Measurements from ENCODE around the gene OXNAD1. TPM values are rescaled to one million over a fixed set of nuclear protein-coding genes. Genes with fewer than 3 reads are reported as not detected.

The OXNAD1 gene
- total RNA-seq, 2 donors from 2014 or later: 13.5 to 18.8 TPM

GRCh38 chr3:16233806-16234205 is 31.2 kb upstream of the OXNAD1 start:
- intact Hi-C loops (cut with DNase I): no loop called here
- H3K36me3 ChIP-seq (replicated peaks in 1 of 2; ENCODE audit: insufficient read depth in 1 of 2, low read depth in 2 of 2): no peaks in the 10 kb centered on the region
- no peak overlapping the region for H3K4me3 ChIP-seq
- WGBS, 2 donors: 95 to 100% methylated on average over 1 of the region's 1 CpG
- ATAC-seq (no peak), DNase-seq (no peak)
- H3K4me1 ChIP-seq: peaks cover under 1% of the 10 kb centered on the region
- H3K9me3 ChIP-seq: no peaks in the 10 kb centered on the region
- H3K27ac ChIP-seq: no peak overlapping the region
- TF ChIP-seq, protein P1, sequence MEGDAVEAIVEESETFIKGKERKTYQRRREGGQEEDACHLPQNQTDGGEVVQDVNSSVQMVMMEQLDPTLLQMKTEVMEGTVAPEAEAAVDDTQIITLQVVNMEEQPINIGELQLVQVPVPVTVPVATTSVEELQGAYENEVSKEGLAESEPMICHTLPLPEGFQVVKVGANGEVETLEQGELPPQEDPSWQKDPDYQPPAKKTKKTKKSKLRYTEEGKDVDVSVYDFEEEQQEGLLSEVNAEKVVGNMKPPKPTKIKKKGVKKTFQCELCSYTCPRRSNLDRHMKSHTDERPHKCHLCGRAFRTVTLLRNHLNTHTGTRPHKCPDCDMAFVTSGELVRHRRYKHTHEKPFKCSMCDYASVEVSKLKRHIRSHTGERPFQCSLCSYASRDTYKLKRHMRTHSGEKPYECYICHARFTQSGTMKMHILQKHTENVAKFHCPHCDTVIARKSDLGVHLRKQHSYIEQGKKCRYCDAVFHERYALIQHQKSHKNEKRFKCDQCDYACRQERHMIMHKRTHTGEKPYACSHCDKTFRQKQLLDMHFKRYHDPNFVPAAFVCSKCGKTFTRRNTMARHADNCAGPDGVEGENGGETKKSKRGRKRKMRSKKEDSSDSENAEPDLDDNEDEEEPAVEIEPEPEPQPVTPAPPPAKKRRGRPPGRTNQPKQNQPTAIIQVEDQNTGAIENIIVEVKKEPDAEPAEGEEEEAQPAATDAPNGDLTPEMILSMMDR (IDR thresholded peaks at IDR 0.05): no peak
- no peak for TF ChIP-seq POLR2A (IDR thresholded peaks at IDR 0.05)
- H3K27me3 ChIP-seq: no peaks in the 10 kb centered on the region

- DNase-seq (no peak), ATAC-seq (no peak)
- TF ChIP-seq POLR2A (IDR thresholded peaks at IDR 0.05): no peak
- TF ChIP-seq, protein P1 (IDR thresholded peaks at IDR 0.05): no peak
- no peak overlapping the region for H3K4me3 ChIP-seq
- intact Hi-C loops (cut with DNase I): no loop called here
- no peaks in the 10 kb centered on the region for H3K36me3 ChIP-seq (replicated peaks in 1 of 2; ENCODE audit: insufficient read depth in 1 of 2, low read depth in 2 of 2)
- 97 to 100% methylated on average over 2 of the region's 2 CpGs for WGBS, 2 donors
- H3K9me3 ChIP-seq: no peaks in the 10 kb centered on the region
- H3K4me1 ChIP-seq: peaks cover 5% of the 10 kb centered on the region
- no peaks in the 10 kb centered on the region for H3K27me3 ChIP-seq
- no peak overlapping the region for H3K27ac ChIP-seq
Measured at GRCh38 chr3:16234281-16234680, 30.7 kb upstream of the OXNAD1 start.

GRCh38 chr3:16236030-16236639 is 28.9 kb upstream of the OXNAD1 start:
- intact Hi-C loops (cut with DNase I): no loop called here
- TF ChIP-seq, protein P1 (IDR thresholded peaks at IDR 0.05): no peak
- TF ChIP-seq POLR2A (IDR thresholded peaks at IDR 0.05): no peak
- Histone ChIP-seq H3K4me1 (peaks cover 6% of the 10 kb centered on the region), H3K9me3 (no peaks in the 10 kb centered on the region), H3K4me3 (no peak overlapping the region), H3K27me3 (no peaks in the 10 kb centered on the region), H3K36me3 (replicated peaks in 1 of 2; ENCODE audit: insufficient read depth in 1 of 2, low read depth in 2 of 2) (no peaks in the 10 kb centered on the region), H3K27ac (no peak overlapping the region)
- no peak for ATAC-seq
- no peak for DNase-seq
- 85 to 88% methylated on average over 4 of the region's 4 CpGs for WGBS, 2 donors

DNA sequence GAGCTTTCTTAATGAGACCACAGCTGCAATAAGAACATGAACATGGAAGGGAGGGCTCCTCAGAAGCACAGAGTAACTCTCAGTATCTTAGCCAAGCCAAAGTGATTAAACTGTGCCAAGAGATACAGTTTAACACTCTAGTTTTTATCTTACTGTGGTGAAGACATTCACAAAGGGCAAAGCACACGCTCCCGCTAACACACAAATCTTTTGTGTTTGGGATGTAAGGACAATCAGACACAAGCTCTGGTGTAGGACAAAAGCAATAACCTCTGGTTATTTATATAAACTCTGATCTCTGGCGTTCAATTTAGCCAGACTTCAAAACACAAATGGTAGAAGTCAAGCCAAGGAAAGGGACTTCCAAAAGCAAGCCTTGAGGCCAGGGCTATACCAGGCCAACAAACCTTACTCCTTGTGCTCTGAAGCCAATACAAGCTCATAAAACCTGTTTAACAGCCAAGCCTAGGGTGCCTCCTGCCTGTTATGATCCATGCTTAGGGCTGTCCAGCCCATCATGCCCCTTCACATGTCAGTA is 28.1 kb upstream of the OXNAD1 start:
- no peaks in the 10 kb centered on the region for H3K27me3 ChIP-seq
- DNase-seq (no peak), ATAC-seq (no peak)
- no peaks in the 10 kb centered on the region for H3K9me3 ChIP-seq
- TF ChIP-seq, protein P1 (IDR thresholded peaks at IDR 0.05): no peak
- no peak for TF ChIP-seq POLR2A (IDR thresholded peaks at IDR 0.05)
- WGBS, 2 donors: 42 to 78% methylated on average over 3 of the region's 3 CpGs
- intact Hi-C loops (cut with DNase I): no loop called here
- H3K4me1 ChIP-seq: peaks cover 6% of the 10 kb centered on the region
- no peak overlapping the region for H3K27ac ChIP-seq
- no peak overlapping the region for H3K4me3 ChIP-seq
- no peaks in the 10 kb centered on the region for H3K36me3 ChIP-seq (replicated peaks in 1 of 2; ENCODE audit: insufficient read depth in 1 of 2, low read depth in 2 of 2)

Data from body of pancreas (tissue), 4 donors.